HCT116 (cell line): ENCODE results near the gene DCAF15. TPM values are rescaled to one million over a fixed set of nuclear protein-coding genes. Genes with fewer than 3 reads are reported as not detected.
A peak's percentile ranks its signal among the peaks of the same experiment; 100 is the strongest.

Source experiments
- ATAC-seq: fragments of 200-7000 bp; cut with Tn5 transposase; 2 replicates; pipeline ENCODE4 v1.9.1; 2020; ENCODE audit warnings: mild to moderate bottlenecking, moderate library complexity
- BruUV-seq: library from RNA; stranded (reverse); fragments of 400-500 nt; replicated peaks from 2 replicates; lab custom pipeline; 2021; lab: Mats Ljungman, UMichigan
- CTCF ChIA-PET: fragments of 300-600 bp; sonication (Branson Sonifier 250); formaldehyde crosslinking; loops from one replicate; lab custom pipeline; 2021; ENCODE audit warnings: antibody characterized with exemption; lab: Charles Lee
- POLR2A ChIA-PET: fragments of 300-600, 350-600 bp; sonication (Branson Sonifier 250); formaldehyde crosslinking; loops from one replicate; lab custom pipeline; 2021; ENCODE audit warnings: antibody characterized with exemption; lab: Charles Lee
- RAD21 ChIA-PET, 2 experiments: fragments of 300-600 bp; sonication (Branson Sonifier 250); formaldehyde crosslinking; loops; one replicate each; lab custom pipeline; 2023; ENCODE audit warnings: low total read pairs in 2 of 2; ENCODE audit not compliant: uncharacterized antibody in 2 of 2, unreplicated experiment in 2 of 2, low non-redundant PET in 1 of 2; lab: Charles Lee
- DNase-seq: peaks from one replicate; pipeline ENCODE4 v3.0.0-alpha.2; 2010; ENCODE audit warnings: low read depth, low spot score
- H2AFZ ChIP-seq: fragments of 200-600 bp; shearing (Covaris generic), sonication (generic); 2 replicates; pipeline ENCODE4 v1.6.1; 2017; ENCODE audit warnings: low read depth, mixed run types, mixed read lengths, antibody characterized with exemption, low read length; ENCODE audit not compliant: poor library complexity, severe bottlenecking
- H3K27ac ChIP-seq: 2 replicates; pipeline ENCODE4 v1.5.1; 2012; ENCODE audit warnings: low read depth, low read length
- H3K27me3 ChIP-seq: fragments of 200-600 bp; sonication (generic); 2 replicates; pipeline ENCODE4 v1.6.1; 2016; ENCODE audit warnings: mixed run types, low read length, mixed read lengths; ENCODE audit not compliant: insufficient read depth
- H3K36me3 ChIP-seq, 2 experiments: fragments of 200-500 bp in 1 of 2; fragments of 200-600 bp in 1 of 2; sonication (Bioruptor generic) in 1 of 2; sonication (generic) in 1 of 2; 2 replicates each; pipeline versions ENCODE4 v1.5.1 to v1.6.1; 2014 to 2016; ENCODE audit warnings: low read length in 2 of 2, inconsistent platforms in 1 of 2, mixed read lengths in 1 of 2, mixed run types in 1 of 2; ENCODE audit not compliant: insufficient read depth in 2 of 2, control insufficient read depth in 1 of 2
- H3K4me1 ChIP-seq, 2 experiments: fragments of 200-600 bp in 1 of 2; sonication (generic) in 1 of 2; 2 replicates each; pipeline versions ENCODE4 v1.5.1 to v1.6.1; 2012 to 2017; ENCODE audit warnings: low read length in 2 of 2, inconsistent platforms in 1 of 2, mild to moderate bottlenecking in 1 of 2, mixed read lengths in 1 of 2, mixed run types in 1 of 2, moderate library complexity in 1 of 2; ENCODE audit not compliant: insufficient read depth in 2 of 2, control insufficient read depth in 1 of 2
- H3K4me2 ChIP-seq: fragments of 200-600 bp; sonication (generic); 2 replicates; pipeline ENCODE4 v1.6.1; 2017; ENCODE audit warnings: mixed run types, low read length, mixed read lengths
- H3K4me3 ChIP-seq, 2 experiments: fragments of 200-600 bp in 1 of 2; sonication (generic) in 1 of 2; replicated peaks in 1 of 2; 2 replicates each; pipeline ENCODE4 v1.5.1; 2011 to 2016; ENCODE audit warnings: low read length in 2 of 2, control low read depth in 1 of 2, low read depth in 1 of 2, mild to moderate bottlenecking in 1 of 2, mixed read lengths in 1 of 2, mixed run types in 1 of 2
- H3K79me2 ChIP-seq: fragments of 200-600 bp; sonication (generic); 2 replicates; pipeline ENCODE4 v1.6.1; 2017; ENCODE audit warnings: mild to moderate bottlenecking, mixed run types, low read length, moderate library complexity, mixed read lengths; ENCODE audit not compliant: insufficient read depth
- H3K9ac ChIP-seq: fragments of 200-600 bp; sonication (generic); 2 replicates; pipeline ENCODE4 v1.6.1; 2016; ENCODE audit warnings: low read length, mixed read lengths
- H3K9me2 ChIP-seq: fragments of 200-600 bp; sonication (generic), shearing (Covaris generic); 2 replicates; pipeline ENCODE4 v1.6.1; 2017; ENCODE audit warnings: mixed run types, mild to moderate bottlenecking, moderate library complexity; ENCODE audit not compliant: insufficient read depth
- H3K9me3 ChIP-seq, 2 experiments: fragments of 200-500 bp in 1 of 2; fragments of 200-600 bp in 1 of 2; sonication (Bioruptor generic) in 1 of 2; sonication (generic) in 1 of 2; 2 replicates each; pipeline ENCODE4 v1.6.1; 2014 to 2017; ENCODE audit warnings: low read length in 2 of 2, mixed read lengths in 2 of 2, inconsistent platforms in 1 of 2, low read depth in 1 of 2, mild to moderate bottlenecking in 1 of 2, mixed run types in 1 of 2, moderate library complexity in 1 of 2; ENCODE audit not compliant: control insufficient read depth in 1 of 2, insufficient read depth in 1 of 2
- H4K20me1 ChIP-seq: fragments of 200-600 bp; sonication (generic), shearing (Covaris generic); 2 replicates; pipeline ENCODE4 v1.6.1; 2017; ENCODE audit warnings: mixed run types, mild to moderate bottlenecking, moderate library complexity; ENCODE audit not compliant: insufficient read depth
- ATF3 ChIP-seq: IDR thresholded peaks from 2 replicates; pipeline ENCODE4 v1.6.1; 2012
- CEBPB ChIP-seq: IDR thresholded peaks from 2 replicates; pipeline ENCODE4 v1.6.1; 2012; ENCODE audit warnings: low read depth
- CTCF ChIP-seq, 3 experiments: fragments of 200-600 bp in 1 of 3; sonication (generic) in 1 of 3; IDR thresholded peaks in 2 of 3; conservative IDR thresholded peaks in 1 of 3; 2 replicates each; pipeline ENCODE4 v1.5.1; 2012 to 2017; ENCODE audit warnings: low read depth in 2 of 3, low read length in 2 of 3, antibody characterized with exemption in 1 of 3, borderline replicate concordance in 1 of 3, control low read depth in 1 of 3, mild to moderate bottlenecking in 1 of 3, mixed read lengths in 1 of 3, mixed run types in 1 of 3, moderate library complexity in 1 of 3; ENCODE audit not compliant: insufficient read depth in 1 of 3
- EGR1 ChIP-seq: IDR thresholded peaks from 2 replicates; pipeline ENCODE4 v1.6.1; 2012; ENCODE audit warnings: low read depth
- ELF1 ChIP-seq: IDR thresholded peaks from 2 replicates; pipeline ENCODE4 v1.6.1; 2012; ENCODE audit warnings: low read depth, borderline replicate concordance
- EZH2 ChIP-seq: fragments of 200-600 bp; sonication (generic); IDR thresholded peaks from 2 replicates; pipeline ENCODE4 v1.6.1; 2017; ENCODE audit warnings: antibody characterized with exemption, mixed run types
- EZH2phosphoT487 ChIP-seq: fragments of 200-600 bp; IDR thresholded peaks from 2 replicates; pipeline ENCODE4 v1.6.1; 2018; ENCODE audit warnings: antibody characterized with exemption, borderline replicate concordance
- FOSL1 ChIP-seq: IDR thresholded peaks from 2 replicates; pipeline ENCODE4 v1.6.1; 2012; ENCODE audit warnings: low read depth
- SP1 ChIP-seq: IDR thresholded peaks from 2 replicates; pipeline ENCODE4 v1.6.1; 2012; ENCODE audit warnings: low read depth
- YY1 ChIP-seq: IDR thresholded peaks from 2 replicates; pipeline ENCODE4 v1.6.1; 2011; ENCODE audit warnings: low read length, low read depth, moderate library complexity, mild to moderate bottlenecking; ENCODE audit not compliant: insufficient replicate concordance; ENCODE audit errors: extremely low read depth
- ZNF274 ChIP-seq: fragments of 200-500 bp; sonication (Bioruptor generic); IDR thresholded peaks from 2 replicates; pipeline ENCODE4 v1.6.1; 2014; ENCODE audit warnings: mild to moderate bottlenecking, low read depth, low read length, inconsistent platforms
- intact Hi-C: fragments of 100-400 bp; cut with micrococcal nuclease; formaldehyde crosslinking; loops from 2 replicates; pipeline ENCODE4 v1.10.0; 2022
- total RNA-seq: library from RNA; stranded (reverse); gene quantifications from one replicate; pipeline ENCODE4 v1.2.1, GENCODE V29; 2021; ENCODE audit not compliant: unreplicated experiment

Gene DCAF15
- total RNA-seq, 1 experiment from 2014 or later: 46.2 TPM

- ATAC-seq (no peak), DNase-seq (no peak)
- no peaks in the 10 kb centered on the region for H3K9me3 ChIP-seq
- peaks cover 7 to 18% of the 10 kb centered on the region in 2 experiments for H3K4me1 ChIP-seq
- TF ChIP-seq ATF3: no peak
- no peak for TF ChIP-seq ZNF274
- no peak for TF ChIP-seq FOSL1
- no peak for TF ChIP-seq EZH2
- TF ChIP-seq YY1: no peak
- no peak for TF ChIP-seq EGR1
- TF ChIP-seq EZH2phosphoT487: no peak
- TF ChIP-seq ELF1: no peak
- H4K20me1 ChIP-seq: no peaks in the 10 kb centered on the region
- no peaks in the 10 kb centered on the region for H3K27me3 ChIP-seq
- ChIA-PET POLR2A (no interaction called here), CTCF (no interaction called here), RAD21 (interaction anchor here in 1 of 2 experiments (0.7 kb wide), 1 partner anchor 22 kb away, joined by 4 read pairs; no protein-coding TSS in a partner anchor)
- H3K36me3 ChIP-seq: peaks cover 7 to 10% of the 10 kb centered on the region in 2 experiments; a peak in 3 of 4 replicates
- H3K4me2 ChIP-seq: no peak overlapping the region
- no peaks in the 10 kb centered on the region for H3K9me2 ChIP-seq
- H3K9ac ChIP-seq: no peak overlapping the region
- no TSS peak for BruUV-seq
- no peak overlapping the region for H3K27ac ChIP-seq
- intact Hi-C loops: no loop called here
- H3K79me2 ChIP-seq: peaks cover 21% of the 10 kb centered on the region
- no peak overlapping the region for H2AFZ ChIP-seq
- H3K4me3 ChIP-seq: no peak overlapping the region
Measured at GRCh38 chr19:13951043-13951442, 1.3 kb upstream of the DCAF15 start.

- Histone ChIP-seq H2AFZ (peak overlapping the region; percentile 98), H3K4me3 (peak overlapping the region; percentile 36 to 49), H3K9me2 (no peaks in the 10 kb centered on the region), H3K79me2 (peaks cover 21% of the 10 kb centered on the region), H3K27ac (no peak overlapping the region), H3K4me2 (peak overlapping the region; percentile 70), H3K4me1 (peaks cover 7 to 18% of the 10 kb centered on the region in 2 experiments), H4K20me1 (no peaks in the 10 kb centered on the region), H3K9ac (no peak overlapping the region), H3K9me3 (no peaks in the 10 kb centered on the region), H3K27me3 (no peaks in the 10 kb centered on the region), H3K36me3 (peaks cover 7 to 18% of the 10 kb centered on the region in 2 experiments; a peak in 3 of 4 replicates)
- ChIA-PET CTCF (no interaction called here), RAD21 (interaction anchor here in 1 of 2 experiments (0.8 kb wide), 1 partner anchor 71 kb away, joined by 4 read pairs; no protein-coding TSS in a partner anchor), POLR2A (interaction anchor here (1.7 kb wide), 1 partner anchor 18 kb away, joined by 3 read pairs; no protein-coding TSS in a partner anchor)
- peak; percentile 12 for ATAC-seq
- DNase-seq: no peak
- TF ChIP-seq CEBPB (no peak), FOSL1 (no peak), CTCF (IDR thresholded peaks at IDR 0.05 in 2 of 3, conservative IDR thresholded peaks at IDR 0.05 in 1 of 3; ENCODE audit: borderline replicate concordance in 1 of 3, insufficient read depth in 1 of 3, low read depth in 2 of 3, low read length in 2 of 3) (no peak), SP1 (no peak)
- intact Hi-C loops: loop anchor here (2.0 kb wide), 1 partner anchor 53 kb away; no protein-coding TSS in a partner anchor
- no TSS peak for BruUV-seq
Measured at GRCh38 chr19:13951799-13952153, 533 bp upstream of the DCAF15 start.
